Spleen (tissue), 11 donors: ENCODE data around the gene YWHAQ. TPM values are rescaled to one million over a fixed set of nuclear protein-coding genes. Genes with fewer than 3 reads are reported as not detected.

ENCODE experiments used
- DNase-seq: peaks from one replicate; pipeline ENCODE4 v3.0.0-alpha.2; 2020
- H3K27ac ChIP-seq, 8 donors: fragments of 200-600 bp; sonication (generic) in 7 of 8; 1 replicate in 4 of 8; 2 replicates in 4 of 8; pipeline versions ENCODE4 v1.5.0 to v1.8.0; 2016 to 2021; ENCODE audit warnings: inconsistent platforms in 4 of 8, mild to moderate bottlenecking in 4 of 8, moderate library complexity in 1 of 8
- H3K27me3 ChIP-seq, 7 donors: fragments of 200-600 bp; sonication (generic) in 6 of 7; replicated peaks in 1 of 7; 1 replicate in 4 of 7; 2 replicates in 3 of 7; pipeline versions ENCODE4 v1.5.0 to v1.8.0; 2016 to 2021; ENCODE audit warnings: inconsistent platforms in 3 of 7, mild to moderate bottlenecking in 1 of 7
- H3K36me3 ChIP-seq, 6 donors: fragments of 200-600 bp; sonication (generic) in 5 of 6; 1 replicate in 4 of 6; 2 replicates in 2 of 6; pipeline versions ENCODE4 v1.5.0 to v1.8.0; 2016 to 2021; ENCODE audit warnings: inconsistent platforms in 2 of 6
- H3K4me1 ChIP-seq, 6 donors: fragments of 200-600 bp; sonication (generic) in 5 of 6; 1 replicate in 3 of 6; 2 replicates in 3 of 6; pipeline versions ENCODE4 v1.5.0 to v1.8.0; 2016 to 2021; ENCODE audit warnings: inconsistent platforms in 3 of 6
- H3K4me3 ChIP-seq, 8 donors: fragments of 200-600 bp; sonication (generic) in 7 of 8; 1 replicate in 4 of 8; 2 replicates in 4 of 8; pipeline versions ENCODE4 v1.5.0 to v1.8.0; 2016 to 2021; ENCODE audit warnings: inconsistent platforms in 4 of 8, mild to moderate bottlenecking in 4 of 8, moderate library complexity in 2 of 8
- H3K9me3 ChIP-seq, 8 donors: fragments of 200-600 bp; sonication (generic) in 7 of 8; 1 replicate in 4 of 8; 2 replicates in 4 of 8; pipeline versions ENCODE4 v1.5.0 to v1.8.0; 2016 to 2021; ENCODE audit warnings: inconsistent platforms in 4 of 8
- CTCF ChIP-seq, 11 experiments: fragments of 200-600 bp in 7 of 11; fragments of 450-650 bp in 4 of 11; sonication (generic) in 4 of 11; IDR thresholded peaks in 8 of 11; conservative IDR thresholded peaks in 3 of 11; 1 replicate in 7 of 11; 2 replicates in 4 of 11; pipeline versions ENCODE4 v1.4.0 to v1.8.0; 2016 to 2021; ENCODE audit warnings: antibody characterized with exemption in 11 of 11, inconsistent platforms in 4 of 11, mild to moderate bottlenecking in 1 of 11
- POLR2A ChIP-seq, 3 donors: fragments of 450-650 bp; IDR thresholded peaks; one replicate each; pipeline ENCODE4 v1.5.1; 2017; ENCODE audit warnings: antibody characterized with exemption in 3 of 3, mild to moderate bottlenecking in 1 of 3
- POLR2AphosphoS5 ChIP-seq, 3 donors: sonication (generic); formaldehyde crosslinking; IDR thresholded peaks; one replicate each; pipeline ENCODE4 v1.5.1; 2017; ENCODE audit warnings: antibody characterized with exemption in 3 of 3
- WGBS, 5 donors: extraction: QIAGEN DNeasy Blood & Tissue Kit in 3 of 5; methylation state at CpG; one replicate each; pipeline versions ENCODE4 v1.1.5 to v1.1.7; 2013 to 2018; 5-methylcytosine and 5-hydroxymethylcytosine counted together
- intact Hi-C: fragments of 100-400 bp; cut with DNase I; formaldehyde crosslinking; loops from one replicate; pipeline ENCODE4 v1.15.0; 2023; ENCODE audit warnings: low total_unique reads
- polyA plus RNA-seq, 3 donors: library from polyadenylated mRNA; stranded (reverse); fragments of 200-250 nt; gene quantifications; one replicate each; pipeline ENCODE4 v1.2.1, GENCODE V29; 2013
- total RNA-seq, 7 donors: library from RNA; depleted of rRNA in 3 of 7; stranded (reverse); fragments of >200 nt in 3 of 7; fragmentation: NEBNext Ultra II Directional in 4 of 7; extraction: Animal tissue kit (Norgen Biotek cat#: 25700) in 4 of 7; gene quantifications; one replicate each; pipeline versions ENCODE4 v1.1.0 to v1.2.1, GENCODE V29; 2016 to 2021
- donor health status: healthy with polysubstance abuse.
- donor health status: DM: no; HTN: no; CAD: no; lungs with moderate emphysema.
- donor health status: DM: no; HTN: no; CAD: no.
- donor health status: Bipolar disorder and iron deficiency.
- donor health status: healthy.
- donor health status: DM: no; HTN: no; CAD: no.
- donor health status: DM: yes; HTN: yes; CAD: no.

Gene YWHAQ
- total and polyA plus RNA-seq, 10 donors, result 69.0 to 162 (median 132) TPM

GRCh38 chr2:9664365-9664764 is 33.6 kb upstream of the YWHAQ start:
- Histone ChIP-seq H3K27ac (no peak overlapping the region), H3K36me3 (no peaks in the 10 kb centered on the region), H3K4me1 (no peaks in the 10 kb centered on the region), H3K27me3 (no peaks in the 10 kb centered on the region), H3K9me3 (no peaks in the 10 kb centered on the region), H3K4me3 (no peak overlapping the region)
- intact Hi-C loops, result no loop called here
- no peak for TF ChIP-seq POLR2AphosphoS5 (IDR thresholded peaks at IDR 0.05)
- no peak for TF ChIP-seq CTCF (IDR thresholded peaks at IDR 0.05 in 8 of 11, conservative IDR thresholded peaks at IDR 0.05 in 3 of 11)
- TF ChIP-seq POLR2A (IDR thresholded peaks at IDR 0.05), result no peak
- no peak for DNase-seq
- 82 to 93% (median 91%) methylated on average over 3 of the region's 3 CpGs for WGBS, 5 donors

GRCh38 chr2:9663008-9663879 is 32.4 kb upstream of the YWHAQ start:
- Histone ChIP-seq H3K27me3 (no peaks in the 10 kb centered on the region), H3K27ac (peak overlapping the region in 1 of 8 donors; percentile 8), H3K9me3 (no peaks in the 10 kb centered on the region), H3K4me3 (no peak overlapping the region), H3K4me1 (no peaks in the 10 kb centered on the region), H3K36me3 (no peaks in the 10 kb centered on the region)
- intact Hi-C loops, result no loop called here
- no peak for TF ChIP-seq CTCF (IDR thresholded peaks at IDR 0.05 in 8 of 11, conservative IDR thresholded peaks at IDR 0.05 in 3 of 11)
- no peak for TF ChIP-seq POLR2AphosphoS5 (IDR thresholded peaks at IDR 0.05)
- no peak for TF ChIP-seq POLR2A (IDR thresholded peaks at IDR 0.05)
- DNase-seq, result no peak
- WGBS, 5 donors, result 72 to 85% (median 79%) methylated on average over 7 of the region's 7 CpGs

- 69 to 85% (median 83%) methylated on average over 6 to 8 of the region's 8 CpGs for WGBS, 5 donors
- Histone ChIP-seq H3K36me3 (no peaks in the 10 kb centered on the region), H3K4me1 (peaks cover 0 to 10% (median 3%) of the 10 kb centered on the region in 6 donors), H3K27me3 (no peaks in the 10 kb centered on the region), H3K27ac (no peak overlapping the region), H3K4me3 (no peak overlapping the region), H3K9me3 (no peaks in the 10 kb centered on the region)
- intact Hi-C loops, result no loop called here
- TF ChIP-seq POLR2A (IDR thresholded peaks at IDR 0.05), result no peak
- TF ChIP-seq POLR2AphosphoS5 (IDR thresholded peaks at IDR 0.05), result no peak
- no peak for TF ChIP-seq CTCF (IDR thresholded peaks at IDR 0.05 in 8 of 11, conservative IDR thresholded peaks at IDR 0.05 in 3 of 11)
- no peak for DNase-seq
Measured at GRCh38 chr2:9661261-9661660, 30.5 kb upstream of the YWHAQ start.

- no peak for DNase-seq
- Histone ChIP-seq H3K4me3 (no peak overlapping the region), H3K9me3 (no peaks in the 10 kb centered on the region), H3K27ac (no peak overlapping the region), H3K27me3 (no peaks in the 10 kb centered on the region), H3K4me1 (peaks cover 0 to 13% (median 4%) of the 10 kb centered on the region in 6 donors), H3K36me3 (no peaks in the 10 kb centered on the region)
- intact Hi-C loops, result no loop called here
- 80 to 92% (median 91%) methylated on average over 7 of the region's 7 CpGs for WGBS, 5 donors
- TF ChIP-seq POLR2A (IDR thresholded peaks at IDR 0.05) (no peak), CTCF (IDR thresholded peaks at IDR 0.05 in 8 of 11, conservative IDR thresholded peaks at IDR 0.05 in 3 of 11) (no peak)
Measured at GRCh38 chr2:9660781-9661180, 30.0 kb upstream of the YWHAQ start.
